Measurements from ENCODE around the gene ACVRL1.

Gene ACVRL1

DNA sequence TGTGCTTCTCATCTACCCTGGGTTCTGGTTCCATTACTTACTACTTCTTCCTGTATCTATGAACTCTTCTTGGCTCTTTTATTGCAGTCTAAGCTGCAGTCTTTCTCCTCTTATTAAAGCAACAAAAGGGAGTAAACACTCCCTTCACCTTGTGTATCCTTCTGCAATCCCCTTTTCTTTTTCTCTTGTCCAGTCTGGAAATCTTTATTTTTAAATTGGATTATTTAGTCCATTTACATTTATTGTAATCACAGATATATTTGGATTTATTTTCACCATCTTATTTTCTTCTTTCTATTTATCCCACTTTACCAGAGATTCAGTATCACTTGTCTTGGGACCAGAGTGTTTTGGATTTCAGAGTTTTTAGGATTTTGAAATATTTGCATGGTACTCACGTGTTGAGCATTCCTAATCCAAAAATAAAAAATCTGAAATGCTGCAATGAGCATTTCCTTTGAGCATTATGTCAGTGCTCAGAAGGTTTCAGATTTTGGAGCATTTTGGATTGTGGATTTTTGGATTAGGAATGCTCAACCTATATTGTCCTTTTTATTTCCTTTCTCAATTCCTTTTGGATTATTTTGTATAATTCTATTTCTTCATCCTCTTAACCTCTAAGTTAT is 37.4 kb downstream of the ACVRL1 start:
- FAIRE-seq = no peak

DNA sequence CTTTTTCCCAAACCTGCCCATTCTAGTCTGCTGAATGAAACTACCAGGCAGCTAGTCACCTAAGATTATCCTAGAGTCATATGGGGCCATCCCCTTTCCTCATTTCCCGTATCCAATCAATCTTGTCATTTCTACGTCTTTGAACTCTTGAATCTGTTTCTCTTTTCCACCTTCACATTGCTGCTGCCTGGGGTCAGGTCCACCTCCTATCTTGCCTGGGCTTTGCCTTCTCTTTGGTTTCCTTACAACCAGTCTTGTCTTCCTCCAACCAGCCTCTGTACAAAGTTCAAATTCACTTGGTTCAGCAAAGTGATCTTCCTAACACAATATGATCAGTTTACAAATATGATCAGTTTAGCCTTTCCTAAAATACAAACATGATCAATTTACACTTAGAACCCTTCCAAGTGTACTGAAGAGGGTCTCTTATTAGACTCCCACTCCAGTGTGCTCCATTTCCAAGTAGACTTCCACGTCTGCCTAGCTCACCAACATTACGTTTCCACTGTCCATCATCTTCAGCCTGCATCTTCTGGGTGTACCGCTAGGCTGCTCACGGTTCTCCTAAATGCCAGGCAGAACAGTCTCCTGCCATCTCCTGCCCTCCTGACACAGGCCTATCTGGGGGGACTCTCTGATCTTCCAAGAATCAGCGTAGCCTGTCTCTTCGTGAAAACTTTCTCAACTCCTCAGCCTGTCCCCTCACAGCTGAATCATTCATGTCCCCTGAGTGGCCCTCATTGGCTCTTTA is 40.1 kb downstream of the ACVRL1 start:
- FAIRE-seq = no peak

DNA sequence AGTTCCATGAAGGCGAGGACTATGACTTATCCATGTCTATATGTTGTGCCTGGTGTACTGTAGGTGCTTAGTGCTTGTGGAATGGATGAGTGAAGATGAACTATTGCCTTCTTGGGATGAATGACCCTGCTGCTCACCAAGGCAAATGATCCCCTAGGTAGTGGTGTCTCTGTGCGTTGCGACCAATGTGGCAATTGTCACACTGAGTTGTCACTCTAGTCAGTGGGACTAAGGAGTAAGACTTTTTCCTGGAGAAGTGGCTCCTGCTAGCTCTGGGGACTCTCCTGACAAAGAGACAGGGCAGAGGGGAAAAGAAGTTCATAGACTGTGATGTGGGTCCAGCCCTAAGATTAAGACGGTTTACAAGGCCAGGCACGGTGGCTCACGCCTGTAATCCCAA is 40.8 kb downstream of the ACVRL1 start:
- no peak for FAIRE-seq

DNA sequence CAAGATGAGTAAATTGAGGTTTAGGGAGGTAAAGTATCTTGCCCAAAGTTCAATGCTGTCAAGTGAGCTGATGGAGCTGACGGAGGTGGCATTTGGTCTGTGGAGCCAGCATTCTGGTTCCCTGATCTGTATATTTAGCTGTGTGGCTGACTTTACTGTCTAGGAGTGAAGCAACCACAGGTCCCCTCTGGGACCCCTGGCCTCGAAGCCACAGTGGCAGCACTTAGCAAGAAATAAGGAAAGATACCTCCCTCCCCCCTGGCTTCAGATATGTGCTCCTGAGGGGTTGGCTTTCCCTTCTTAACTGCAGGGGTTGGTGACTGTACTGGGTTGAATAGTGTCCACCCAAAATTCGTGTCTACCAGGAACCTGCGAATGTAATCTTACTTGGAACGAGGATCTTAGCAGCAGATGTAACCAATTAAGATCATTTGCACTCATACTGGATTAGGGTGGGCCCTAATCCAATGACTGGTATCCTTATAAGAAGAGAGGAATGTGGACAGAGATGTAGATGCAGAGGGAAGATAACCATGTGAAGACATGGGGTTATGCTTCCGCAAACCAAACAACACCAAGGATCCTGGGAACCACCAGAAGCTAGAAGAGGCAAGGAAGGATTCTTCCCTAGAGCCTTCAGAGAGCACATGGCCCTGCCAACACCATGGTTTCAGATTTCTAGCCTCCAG is 42.2 kb downstream of the ACVRL1 start:
- FAIRE-seq = no peak

DNA sequence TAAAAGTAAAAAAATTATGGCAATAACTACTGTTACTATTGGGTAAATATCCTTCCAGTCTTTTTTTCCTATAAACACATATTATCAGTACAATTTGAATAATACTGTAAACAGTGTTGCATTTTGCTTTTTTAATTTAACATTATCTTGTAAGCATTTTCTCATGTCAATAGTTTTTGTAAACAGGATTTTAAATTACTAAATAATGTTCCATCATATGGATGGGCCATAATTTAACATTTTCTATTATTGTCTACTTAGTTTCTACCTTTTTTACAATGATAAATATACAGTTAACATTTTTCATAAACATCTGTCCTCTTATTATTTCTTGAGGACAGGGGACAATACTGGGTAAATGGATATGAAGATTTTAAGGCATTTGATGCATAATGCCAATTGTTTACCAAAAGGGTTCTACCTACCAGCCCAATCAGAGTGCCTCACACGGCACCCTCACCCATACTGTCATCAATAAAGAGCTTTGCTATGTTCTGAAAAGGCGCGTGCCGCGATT is 43.4 kb downstream of the ACVRL1 start:
- no peak for FAIRE-seq

DNA sequence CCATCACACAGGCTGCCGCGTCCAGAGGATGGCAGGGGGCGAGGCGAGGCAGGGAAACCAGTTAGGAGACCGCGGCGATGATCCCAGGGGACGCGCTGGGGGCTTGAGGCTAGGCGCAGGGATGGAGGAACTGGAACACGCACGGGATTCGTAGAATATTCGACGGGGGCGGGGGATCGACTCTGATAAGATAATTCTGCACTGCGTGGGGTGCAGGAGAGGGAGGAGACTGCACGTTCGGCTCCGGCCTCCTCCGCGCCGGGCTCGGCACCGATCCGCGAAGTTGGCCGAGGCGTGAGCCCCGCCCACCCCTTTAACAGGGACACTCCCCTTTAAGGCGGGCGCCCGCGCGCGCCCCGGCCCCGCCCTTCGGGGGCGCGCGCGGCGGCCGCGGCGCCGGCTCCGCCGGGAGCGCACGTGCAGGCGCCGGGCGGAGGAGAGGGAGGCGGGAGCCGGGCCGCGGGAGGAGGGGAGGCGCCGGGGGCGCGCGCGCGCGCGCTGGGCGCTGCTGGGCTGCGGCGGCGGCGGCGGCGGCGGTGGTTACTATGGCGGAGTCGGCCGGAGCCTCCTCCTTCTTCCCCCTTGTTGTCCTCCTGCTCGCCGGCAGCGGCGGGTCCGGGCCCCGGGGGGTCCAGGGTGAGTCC is 44.0 kb downstream of the ACVRL1 start, which contains the start of gene ACVR1B:
ACVR1B (plus strand) TSS at position 501 of the 644 bp plus-strand sequence; CDS start at position 546, 45 bp downstream.
- FAIRE-seq = no peak

DNA sequence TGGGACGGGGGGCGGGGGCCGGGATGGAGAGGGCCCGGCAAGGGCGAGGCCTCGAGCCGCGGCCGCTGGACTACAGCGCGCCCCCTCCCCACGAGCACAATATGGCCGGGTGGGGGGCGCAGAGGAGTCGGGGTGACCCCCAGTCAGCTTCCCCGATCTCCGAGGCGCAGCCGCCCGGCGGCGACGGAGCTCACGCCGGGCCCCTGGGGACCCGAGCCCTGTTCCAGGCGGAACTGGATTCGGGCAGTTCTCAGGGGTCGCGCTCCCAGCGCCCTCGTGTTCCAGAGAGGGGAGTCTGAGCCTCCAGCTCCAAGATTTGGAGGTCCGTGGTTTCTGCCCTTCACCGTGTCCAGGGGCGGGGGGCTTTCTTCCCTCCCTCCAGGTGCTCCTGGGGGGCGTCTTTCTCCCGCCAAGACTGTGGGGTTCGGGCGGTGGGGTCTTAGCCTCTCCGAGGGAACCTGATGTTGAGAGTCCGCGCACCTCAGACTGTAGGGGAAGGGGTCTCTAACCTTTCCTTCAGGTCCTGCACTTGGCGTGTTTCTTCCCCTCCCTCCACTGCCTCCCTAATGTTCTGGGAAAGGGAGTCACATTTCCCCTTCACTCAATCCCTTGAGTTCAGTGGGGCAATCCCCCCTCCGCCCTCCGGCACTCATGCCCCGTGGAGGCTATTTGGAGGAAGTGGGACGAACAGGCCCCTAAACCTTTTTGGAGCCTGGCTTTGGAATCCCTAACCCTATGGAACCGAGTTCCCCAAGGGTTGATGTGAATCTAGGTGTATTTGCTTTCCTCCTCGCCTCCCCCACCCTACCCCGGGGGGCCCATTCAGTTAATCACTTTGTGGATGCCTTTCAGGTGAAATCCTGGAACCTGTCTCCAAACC is 44.8 kb downstream of the ACVRL1 start:
- no peak for FAIRE-seq

DNA sequence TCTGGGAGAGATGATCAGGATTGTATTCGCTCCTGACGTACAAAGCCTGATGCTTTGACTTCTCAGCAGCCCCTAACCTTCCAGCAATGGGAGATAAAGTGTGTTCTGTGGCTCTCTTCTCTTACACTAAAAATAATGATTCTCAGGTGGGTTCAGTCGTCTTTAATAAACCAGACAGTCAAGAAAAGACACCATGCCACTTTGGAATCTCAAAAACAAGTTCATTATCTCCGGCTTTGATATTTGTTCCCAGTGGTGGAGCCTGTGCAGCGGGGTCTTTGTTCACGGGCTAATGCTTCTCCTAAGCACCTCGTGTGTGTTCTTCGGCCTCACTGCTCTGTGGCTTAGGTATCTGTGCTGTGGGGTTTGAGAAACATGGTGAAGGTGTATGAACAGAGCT is 45.8 kb downstream of the ACVRL1 start:
- no peak for FAIRE-seq

DNA sequence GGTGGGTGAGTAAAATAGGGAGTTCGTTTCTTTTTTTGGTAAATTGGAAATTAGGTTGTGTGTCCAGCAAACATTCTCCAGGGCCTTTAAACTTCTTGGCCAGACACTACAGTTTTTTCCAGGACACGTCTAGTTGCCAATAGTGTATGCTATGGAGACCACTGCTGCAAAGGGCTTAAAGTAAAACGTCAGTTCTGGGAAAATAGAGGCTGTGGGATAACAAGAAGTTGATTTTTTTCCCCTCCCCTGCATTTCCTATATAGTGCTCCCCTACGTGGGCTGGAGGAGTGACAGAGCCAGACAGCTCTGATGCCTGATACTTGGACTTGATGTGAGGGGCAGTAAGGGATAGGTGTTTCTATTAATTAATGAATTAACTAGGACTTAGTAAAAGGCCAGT is 46.6 kb downstream of the ACVRL1 start:
- no peak for FAIRE-seq

DNA sequence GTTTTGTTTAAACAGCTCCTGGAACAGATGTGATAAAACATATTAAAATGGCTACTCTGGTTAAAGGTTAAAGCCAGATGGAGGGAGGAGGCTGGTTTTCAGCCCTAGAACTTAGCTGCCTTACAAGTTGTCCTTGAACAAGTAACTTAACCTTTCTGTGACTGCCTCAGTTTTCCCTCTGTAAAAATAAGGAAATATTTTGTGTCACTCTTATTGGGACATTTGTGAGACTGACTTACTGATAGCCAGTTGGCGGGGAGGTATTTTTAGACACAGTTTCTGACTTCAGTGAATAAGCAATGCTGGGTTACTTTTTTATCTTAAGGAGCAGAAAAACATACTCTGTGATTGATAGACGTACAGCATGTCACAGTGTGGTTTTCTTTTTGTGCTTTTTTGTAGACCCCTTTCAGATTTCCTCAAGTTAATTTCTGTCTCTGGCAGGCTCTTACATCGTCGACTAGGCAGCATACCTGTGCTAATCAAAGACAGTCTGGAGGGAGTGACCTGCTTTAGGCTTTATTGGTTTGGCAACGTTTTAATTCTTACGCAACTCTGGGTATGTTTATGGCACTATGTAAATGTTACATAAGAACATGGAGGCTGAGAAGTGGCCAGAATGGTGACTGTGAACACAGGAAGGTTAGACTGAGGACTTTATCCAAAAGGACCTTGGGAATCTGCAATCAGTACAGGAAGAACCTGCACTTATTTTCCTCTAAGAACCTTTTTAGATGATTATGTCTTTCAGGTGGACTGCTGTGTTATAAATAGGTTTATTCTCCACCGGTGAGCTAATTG is 47.5 kb downstream of the ACVRL1 start:
- no peak for FAIRE-seq

DNA sequence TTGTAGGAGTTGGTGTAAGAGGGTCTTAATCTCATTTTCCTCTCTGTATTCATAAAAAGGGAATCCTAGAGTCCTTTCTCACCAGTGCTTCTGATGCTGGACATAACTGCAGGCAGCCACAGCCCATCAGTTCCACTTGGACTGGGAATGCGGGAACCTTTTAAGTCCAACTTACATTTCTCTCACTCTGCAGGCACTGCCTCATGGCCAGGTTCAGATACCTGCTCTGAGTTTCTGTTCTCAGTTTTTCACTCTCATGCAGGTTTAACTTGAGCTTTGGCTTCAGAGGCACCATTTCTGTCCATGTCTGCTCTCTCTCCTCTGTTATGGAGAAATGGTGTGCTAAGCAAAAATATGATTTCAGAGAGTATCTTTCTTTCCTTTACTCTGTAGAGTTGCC is 48.4 kb downstream of the ACVRL1 start:
- no peak for FAIRE-seq

DNA sequence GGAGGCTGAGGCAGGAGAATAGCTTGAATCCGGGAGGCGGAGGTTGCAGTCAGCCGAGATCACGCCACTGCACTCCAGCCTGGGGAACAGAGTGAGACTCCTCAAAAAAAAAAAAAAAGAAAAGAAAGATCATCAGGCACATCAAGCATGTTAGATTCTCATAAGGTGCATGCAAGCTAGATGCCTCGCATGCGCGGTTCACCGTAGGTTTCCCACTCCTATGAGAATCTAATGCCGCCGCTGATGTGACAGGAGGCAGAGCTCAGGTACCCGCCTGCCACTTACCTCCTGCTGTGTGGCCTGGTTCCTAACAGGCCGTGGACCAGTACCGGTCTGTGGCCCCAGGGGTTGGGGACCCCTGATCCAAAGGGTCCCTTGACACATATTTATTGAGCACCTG is 51.2 kb downstream of the ACVRL1 start:
- no peak for FAIRE-seq

DNA sequence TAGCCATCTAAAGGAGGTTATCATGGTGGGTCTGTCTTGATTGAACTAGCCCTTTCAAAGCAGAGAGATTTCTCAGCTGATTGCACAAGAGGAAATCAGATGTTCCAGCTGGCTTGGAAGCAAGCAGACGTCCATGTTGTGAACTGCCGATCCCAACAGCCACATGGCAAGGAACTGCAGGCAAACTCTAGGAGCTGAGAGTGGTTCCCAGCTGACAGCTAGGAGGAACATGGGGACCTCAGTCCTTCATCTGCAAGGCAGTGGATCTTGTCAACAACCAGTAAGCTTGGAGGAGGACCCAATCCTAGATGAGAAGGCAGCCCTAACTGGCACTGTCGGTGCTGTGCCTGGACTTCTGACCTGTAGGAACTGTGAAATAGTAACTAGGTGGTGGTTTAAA is 51.9 kb downstream of the ACVRL1 start:
- no peak for FAIRE-seq

DNA sequence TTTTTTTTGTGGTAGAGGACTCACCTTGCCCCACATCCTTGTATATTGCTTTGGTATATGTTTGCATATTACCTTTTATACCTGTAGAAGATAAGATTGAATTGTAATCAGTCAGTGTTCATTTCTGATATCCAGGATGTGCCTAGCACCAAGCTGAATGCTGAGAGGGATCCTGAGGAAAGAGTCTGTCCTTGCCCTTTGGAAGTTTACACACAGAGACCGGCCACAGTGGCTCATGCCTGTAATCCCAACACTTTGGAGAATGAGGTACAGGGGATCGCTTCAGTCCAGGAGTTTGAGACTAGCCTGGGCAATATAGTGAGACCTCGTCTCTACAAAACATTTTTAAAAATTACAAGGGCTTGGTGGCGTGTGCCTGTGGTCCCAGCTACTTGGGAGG is 52.6 kb downstream of the ACVRL1 start:
- no peak for FAIRE-seq

DNA sequence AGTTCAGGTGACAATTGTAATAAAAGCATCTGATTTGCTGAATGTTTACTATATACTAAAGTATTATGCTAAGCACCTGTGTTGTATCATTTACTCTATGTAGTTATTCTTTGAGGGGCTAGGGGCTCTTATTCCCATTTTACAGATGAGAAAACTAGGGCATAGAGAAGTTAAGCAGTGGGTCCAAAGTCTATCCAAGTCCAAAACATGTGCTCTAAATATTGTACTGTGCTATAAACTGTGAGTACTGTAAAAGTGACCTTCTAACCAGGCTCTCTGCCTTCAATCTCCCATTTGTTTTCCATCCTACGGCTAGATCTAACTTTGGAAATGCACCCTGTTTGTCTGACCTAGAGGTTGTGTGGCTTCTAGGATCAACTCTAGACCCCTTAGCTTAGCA is 53.2 kb downstream of the ACVRL1 start:
- no peak for FAIRE-seq

DNA sequence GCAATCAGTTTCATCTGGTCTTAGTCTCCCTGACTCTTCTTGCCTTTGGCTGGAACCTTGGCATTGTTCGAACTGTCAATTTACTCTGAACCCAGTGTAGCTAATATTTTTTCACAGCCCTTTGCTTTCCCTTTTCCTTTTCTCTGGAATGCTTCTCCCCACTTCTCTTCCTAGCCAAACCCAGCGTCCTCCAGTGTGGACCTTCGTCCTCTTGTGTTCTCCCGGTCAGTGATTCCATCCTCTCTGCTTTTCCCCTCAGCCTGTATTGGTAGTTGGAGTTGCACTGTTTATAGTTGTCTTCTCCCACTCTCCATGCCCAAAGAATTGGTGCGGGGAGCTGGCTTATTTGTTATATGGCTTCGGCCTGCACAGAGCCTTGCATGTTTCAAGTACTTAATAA is 53.6 kb downstream of the ACVRL1 start:
- no peak for FAIRE-seq

DNA sequence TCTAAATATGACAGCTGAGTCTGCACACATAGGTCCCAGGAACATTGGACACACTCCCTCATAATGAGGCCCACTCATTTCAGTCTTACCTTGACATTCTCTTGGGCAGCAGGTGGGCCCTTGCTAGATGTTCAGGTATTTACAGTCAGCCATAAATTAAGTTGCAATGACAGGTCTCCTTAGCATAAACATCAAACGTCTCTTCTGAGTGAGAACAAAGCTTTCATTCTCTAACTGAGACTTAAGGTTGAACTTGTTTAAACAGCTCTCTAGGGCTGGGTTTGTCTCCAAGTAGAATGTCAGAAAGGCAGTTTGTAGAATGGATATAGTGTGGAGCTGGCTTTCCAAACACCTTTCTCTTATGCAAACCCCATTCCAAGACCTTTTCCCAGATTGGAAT is 54.5 kb downstream of the ACVRL1 start:
- FAIRE-seq = no peak

DNA sequence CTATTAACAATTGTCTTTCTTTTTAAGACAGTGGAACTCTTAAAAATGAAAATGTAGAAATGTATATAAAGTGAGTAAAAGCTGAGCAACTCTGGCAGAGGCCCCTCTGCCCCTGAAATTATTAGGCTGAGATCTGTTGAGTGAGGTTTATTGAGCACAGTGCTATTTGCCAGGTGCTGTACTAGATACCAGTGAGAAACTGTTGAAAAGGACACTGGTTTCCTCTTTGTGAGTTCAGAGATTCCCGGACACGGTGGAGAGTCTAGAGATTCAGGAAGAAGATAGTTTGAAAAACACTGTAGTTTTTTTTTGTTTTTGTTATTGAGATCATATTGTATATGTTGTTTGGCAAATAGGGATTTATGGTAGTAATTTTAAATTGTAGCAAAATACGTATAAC is 55.4 kb downstream of the ACVRL1 start:
- no peak for FAIRE-seq

DNA sequence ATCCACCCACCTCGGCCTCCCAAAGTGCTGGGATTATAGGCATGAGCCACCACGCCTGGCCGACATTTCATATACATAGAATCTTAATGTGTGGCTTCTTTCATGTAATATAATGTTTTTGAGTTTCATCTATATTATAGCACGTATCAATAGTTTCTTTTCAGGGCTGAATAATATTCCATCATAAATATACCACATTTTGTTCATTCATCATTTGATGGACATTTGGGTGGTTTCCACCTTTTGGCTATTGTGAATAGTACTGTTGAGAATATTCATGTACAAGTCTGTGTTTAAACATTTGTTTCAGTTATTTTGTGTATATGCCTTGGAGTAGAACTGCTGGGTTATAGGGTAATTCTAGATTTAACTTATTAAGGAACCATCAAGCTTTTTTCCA is 56.2 kb downstream of the ACVRL1 start:
- no peak for FAIRE-seq

DNA sequence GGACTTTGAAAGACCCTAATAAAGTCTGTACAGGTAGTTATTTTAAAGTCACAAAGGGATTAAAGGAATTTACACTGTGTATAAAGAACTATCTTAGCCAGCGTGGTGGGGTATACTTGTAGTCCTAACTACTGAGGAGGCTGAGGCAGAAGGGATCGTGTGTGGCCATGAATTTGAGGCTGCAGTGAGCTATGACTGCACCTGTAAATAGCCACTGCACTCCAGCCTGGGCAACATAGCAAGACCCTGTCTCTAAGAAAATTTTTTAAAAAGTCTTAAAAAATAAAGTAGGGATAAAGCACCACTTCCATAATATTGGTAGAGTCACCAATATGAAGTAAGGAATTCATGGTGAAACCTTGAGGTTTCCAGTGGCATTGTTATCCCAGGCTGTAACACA is 62.3 kb downstream of the ACVRL1 start:
- FAIRE-seq = no peak

DNA sequence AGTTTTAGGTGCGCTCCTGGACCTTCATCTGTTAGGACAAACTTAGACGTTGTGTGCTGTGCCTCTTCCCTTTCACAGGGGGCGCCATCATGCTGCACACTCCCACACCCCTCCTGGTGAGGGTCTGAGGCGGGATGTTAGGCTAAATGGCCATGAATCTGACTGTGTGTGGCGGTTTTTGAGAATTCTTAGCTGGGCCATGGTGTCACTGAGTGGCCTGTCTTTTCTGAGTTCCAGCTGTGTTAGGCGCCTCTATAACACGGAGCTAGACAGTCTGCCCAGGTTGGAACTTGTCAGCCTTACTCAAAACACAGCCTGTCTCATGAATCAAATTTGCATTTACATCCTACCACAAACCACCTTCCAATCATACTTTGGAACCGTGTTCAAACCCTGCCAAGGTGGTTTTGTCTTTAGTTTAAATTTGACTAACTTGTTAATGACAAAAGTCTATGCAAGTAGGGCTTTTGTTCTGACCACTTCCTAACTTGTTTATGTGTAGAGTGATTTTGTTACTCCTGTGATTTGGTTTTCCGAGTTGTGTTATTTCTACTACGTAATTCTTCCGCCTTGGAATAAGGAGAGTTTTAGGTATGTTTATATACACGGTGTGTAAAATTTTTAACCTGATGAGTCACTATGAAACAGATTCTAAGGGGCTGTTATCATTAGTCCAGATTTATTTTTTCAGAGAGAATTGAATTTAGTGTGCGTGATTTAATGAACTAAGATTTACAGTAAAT is 63.8 kb downstream of the ACVRL1 start:
- FAIRE-seq = no peak
